ENCODE data around the gene ABLIM3. TPM values are rescaled to one million over a fixed set of nuclear protein-coding genes. Genes with fewer than 3 reads are reported as not detected.

The ABLIM3 gene
- total RNA-seq, 3 donors from 2014 or later (not counting 1 experiment from before 2014, with no cell fraction given): 0.41 to 2.4 (median 1.2) TPM

GRCh38 chr5:149282966-149283332 lies 141.7 kb downstream of the ABLIM3 start:
- no peak overlapping the region for H3K27ac Mint-ChIP-seq
- peaks cover 0 to 14% of the 10 kb centered on the region in 2 donors for H3K27me3 Mint-ChIP-seq (ENCODE audit: low read depth in 2 of 2)
- peaks cover 0 to 5% of the 10 kb centered on the region in 2 donors for H3K4me1 Mint-ChIP-seq
- H3K27ac ChIP-seq (ENCODE audit: low read length): no peak overlapping the region
- TF ChIP-seq CTCF (IDR thresholded peaks at IDR 0.05): no peak
- no peaks in the 10 kb centered on the region for H3K36me3 Mint-ChIP-seq
- intact Hi-C loops (cut with micrococcal nuclease): no loop called here
- H3K27me3 ChIP-seq (ENCODE audit: control insufficient read depth, insufficient read depth, low read length): no peaks in the 10 kb centered on the region
- WGBS (ENCODE audit: insufficient coverage): 90% methylated on average over 5 of the region's 5 CpGs
- no peaks in the 10 kb centered on the region for H3K9me3 ChIP-seq (ENCODE audit: control insufficient read depth, insufficient read depth, low read length)
- no peak for ATAC-seq
- H3K4me3 Mint-ChIP-seq: no peak overlapping the region
- H3K36me3 ChIP-seq (ENCODE audit: control insufficient read depth, insufficient read depth, low read length): no peaks in the 10 kb centered on the region
- H3K4me3 ChIP-seq (ENCODE audit: low read length): no peak overlapping the region
- DNase-seq: no peak
- H3K9me3 Mint-ChIP-seq: no peaks in the 10 kb centered on the region
- H3K4me1 ChIP-seq (ENCODE audit: control insufficient read depth, insufficient read depth, low read length): no peaks in the 10 kb centered on the region

DNA sequence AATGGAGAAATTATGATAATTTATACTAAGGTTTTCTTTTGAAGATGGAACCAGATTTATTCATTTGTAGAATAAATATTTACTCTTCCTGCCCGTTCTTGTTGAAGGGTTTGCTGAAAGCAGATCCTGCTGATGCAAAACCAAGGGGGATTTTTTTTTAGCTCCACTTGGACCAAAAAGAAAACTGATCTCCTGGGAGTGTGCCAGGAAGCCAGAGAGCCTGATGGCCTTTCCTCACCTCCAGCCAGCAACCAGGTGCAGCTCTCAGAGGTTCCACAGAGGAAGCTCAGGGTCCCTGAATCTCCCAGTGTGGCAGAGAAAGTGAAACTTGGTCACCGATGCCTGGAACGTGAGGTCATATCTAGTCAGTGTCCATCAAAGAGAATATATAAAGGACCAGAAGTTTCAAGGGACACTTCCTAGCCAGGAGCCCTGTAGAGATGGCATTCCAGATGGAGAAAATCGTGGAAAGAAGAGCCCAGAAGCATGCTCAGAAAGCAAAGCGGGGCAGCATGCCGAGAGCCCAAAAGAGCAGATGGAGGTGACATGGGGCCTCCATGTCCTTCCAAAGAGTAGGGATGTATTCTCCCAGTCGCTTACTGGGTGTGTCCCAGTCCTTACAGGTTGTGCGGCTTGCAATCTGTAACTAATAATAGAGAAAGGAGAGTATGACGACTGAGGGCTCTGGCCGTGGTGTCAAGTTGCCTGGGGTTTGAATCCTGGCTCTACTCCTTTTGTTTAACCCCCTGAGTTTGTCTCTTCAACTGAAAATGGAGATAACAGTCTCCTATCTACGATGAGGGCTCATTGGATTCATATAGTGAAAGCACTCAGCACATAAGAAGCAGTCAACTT lies 142.6 kb downstream of the ABLIM3 start:
- WGBS (ENCODE audit: insufficient coverage): 82% methylated on average over 11 of the region's 11 CpGs
- Histone ChIP-seq H3K4me1 (ENCODE audit: control insufficient read depth, insufficient read depth, low read length) (no peaks in the 10 kb centered on the region), H3K27ac (ENCODE audit: low read length) (no peak overlapping the region), H3K9me3 (ENCODE audit: control insufficient read depth, insufficient read depth, low read length) (no peaks in the 10 kb centered on the region), H3K4me3 (ENCODE audit: low read length) (no peak overlapping the region), H3K27me3 (ENCODE audit: control insufficient read depth, insufficient read depth, low read length) (no peaks in the 10 kb centered on the region), H3K36me3 (ENCODE audit: control insufficient read depth, insufficient read depth, low read length) (no peaks in the 10 kb centered on the region)
- no peak for TF ChIP-seq CTCF (IDR thresholded peaks at IDR 0.05)
- DNase-seq: no peak
- Mint-ChIP-seq H3K36me3 (no peaks in the 10 kb centered on the region), H3K27ac (no peak overlapping the region), H3K4me3 (no peak overlapping the region), H3K27me3 (ENCODE audit: low read depth in 2 of 2) (peaks cover 0 to 8% of the 10 kb centered on the region in 2 donors), H3K9me3 (no peaks in the 10 kb centered on the region), H3K4me1 (peaks cover 0 to 5% of the 10 kb centered on the region in 2 donors)
- intact Hi-C loops (cut with micrococcal nuclease): no loop called here
- ATAC-seq: no peak

DNA sequence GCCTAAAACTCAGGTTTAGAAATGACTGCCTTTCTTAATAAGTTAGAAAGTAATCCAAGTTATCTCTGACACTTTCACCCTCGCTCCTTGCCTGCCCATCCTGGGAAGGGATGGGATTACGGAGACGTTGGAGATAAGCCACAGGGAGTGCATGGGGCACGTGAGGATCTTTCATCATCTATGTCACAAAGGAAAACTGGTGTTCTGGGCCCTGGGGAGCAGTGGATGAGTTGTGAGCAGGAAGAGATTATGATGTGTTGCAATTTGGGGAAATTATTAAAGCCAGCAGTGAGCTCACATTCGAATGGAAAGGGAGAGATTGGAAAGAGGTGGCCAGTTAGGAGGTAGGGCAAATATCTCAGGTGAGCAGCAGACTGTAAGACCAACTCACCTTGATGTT lies 143.2 kb downstream of the ABLIM3 start:
- DNase-seq: no peak
- Histone ChIP-seq H3K4me3 (ENCODE audit: low read length) (no peak overlapping the region), H3K27ac (ENCODE audit: low read length) (no peak overlapping the region), H3K27me3 (ENCODE audit: control insufficient read depth, insufficient read depth, low read length) (no peaks in the 10 kb centered on the region), H3K4me1 (ENCODE audit: control insufficient read depth, insufficient read depth, low read length) (no peaks in the 10 kb centered on the region), H3K9me3 (ENCODE audit: control insufficient read depth, insufficient read depth, low read length) (no peaks in the 10 kb centered on the region), H3K36me3 (ENCODE audit: control insufficient read depth, insufficient read depth, low read length) (no peaks in the 10 kb centered on the region)
- 75% methylated on average over 5 of the region's 5 CpGs for WGBS (ENCODE audit: insufficient coverage)
- intact Hi-C loops (cut with micrococcal nuclease): no loop called here
- Mint-ChIP-seq H3K27me3 (ENCODE audit: low read depth in 2 of 2) (peaks cover 5 to 7% of the 10 kb centered on the region in 2 donors), H3K27ac (no peak overlapping the region), H3K36me3 (no peaks in the 10 kb centered on the region), H3K9me3 (no peaks in the 10 kb centered on the region), H3K4me3 (no peak overlapping the region), H3K4me1 (peaks cover 0 to 4% of the 10 kb centered on the region in 2 donors)
- no peak for ATAC-seq
- TF ChIP-seq CTCF (IDR thresholded peaks at IDR 0.05): no peak

Data from natural killer cell (primary cell).